Measurements from ENCODE around the gene COX6A2. TPM values are rescaled to one million over a fixed set of nuclear protein-coding genes. Genes with fewer than 3 reads are reported as not detected.

COX6A2 gene
- total and polyA plus RNA-seq, 2 donors (not counting 1 experiment from before 2014, with no cell fraction given) = not detected

DNA sequence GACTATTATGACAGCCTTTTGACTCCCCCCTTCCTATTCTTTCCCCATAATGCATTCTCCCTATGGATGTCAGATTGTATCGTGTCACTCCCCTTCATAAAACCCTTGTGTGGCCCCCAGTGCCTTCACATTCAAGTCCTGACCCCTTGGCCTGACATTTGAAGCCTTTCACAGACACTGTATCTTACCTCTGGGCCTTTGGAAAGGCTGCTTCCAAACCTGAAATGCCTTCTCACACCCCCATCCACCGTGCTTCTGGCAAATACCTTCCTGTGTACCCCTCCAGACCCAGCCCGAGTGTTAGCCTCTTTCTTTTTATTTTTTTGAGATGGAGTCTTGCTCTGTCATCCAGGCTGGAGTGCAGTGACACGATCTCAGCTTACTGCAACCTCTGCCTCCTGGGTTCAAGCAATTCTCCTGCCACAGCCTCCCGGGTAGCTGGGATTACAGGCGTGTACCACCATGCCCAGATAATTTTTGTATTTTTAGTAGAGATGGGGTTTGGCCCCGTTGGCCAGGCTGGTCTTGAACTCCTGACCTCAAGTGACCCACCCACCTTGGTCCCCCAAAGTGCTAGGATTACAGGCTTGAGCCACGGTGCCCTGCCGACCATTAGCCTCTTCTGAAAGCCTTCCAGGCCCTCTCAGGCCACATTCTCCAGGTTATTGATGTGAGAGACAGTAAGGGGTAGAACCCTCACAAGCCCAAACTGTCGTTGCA is 33.2 kb upstream of the COX6A2 start:
- Histone ChIP-seq H3K4me1 (ENCODE audit: control insufficient read depth, extremely low read depth, insufficient read depth, low read length) (peaks cover 8% of the 10 kb centered on the region), H4K20me1 (ENCODE audit: control insufficient read depth, extremely low read depth, insufficient read depth, low read length) (no peaks in the 10 kb centered on the region), H3K79me2 (ENCODE audit: control insufficient read depth, insufficient read depth, low read length) (peaks cover 21% of the 10 kb centered on the region), H3K36me3 (ENCODE audit: control insufficient read depth, insufficient read depth, low read length) (peaks cover 16% of the 10 kb centered on the region), H3K27ac (ENCODE audit: insufficient read depth, low read length) (no peak overlapping the region), H2AFZ (ENCODE audit: low read length) (no peak overlapping the region), H3K27me3 (ENCODE audit: control insufficient read depth, insufficient read depth, low read length) (no peaks in the 10 kb centered on the region), H3K4me2 (ENCODE audit: extremely low read depth, insufficient read depth, low read length) (no peak overlapping the region), H3K4me3 (replicated peaks in 1 of 4; ENCODE audit: control extremely low read depth in 1 of 4, insufficient read depth in 1 of 4, low read depth in 3 of 4, low read length in 4 of 4) (no peak overlapping the region), H3K9ac (ENCODE audit: insufficient read depth, low read length) (no peak overlapping the region), H3K9me3 (ENCODE audit: control insufficient read depth, insufficient read depth, low read depth, low read length) (no peaks in the 10 kb centered on the region)
- no peak for DNase-seq (ENCODE audit: low read depth in 2 of 2)
- TF ChIP-seq, protein P1, sequence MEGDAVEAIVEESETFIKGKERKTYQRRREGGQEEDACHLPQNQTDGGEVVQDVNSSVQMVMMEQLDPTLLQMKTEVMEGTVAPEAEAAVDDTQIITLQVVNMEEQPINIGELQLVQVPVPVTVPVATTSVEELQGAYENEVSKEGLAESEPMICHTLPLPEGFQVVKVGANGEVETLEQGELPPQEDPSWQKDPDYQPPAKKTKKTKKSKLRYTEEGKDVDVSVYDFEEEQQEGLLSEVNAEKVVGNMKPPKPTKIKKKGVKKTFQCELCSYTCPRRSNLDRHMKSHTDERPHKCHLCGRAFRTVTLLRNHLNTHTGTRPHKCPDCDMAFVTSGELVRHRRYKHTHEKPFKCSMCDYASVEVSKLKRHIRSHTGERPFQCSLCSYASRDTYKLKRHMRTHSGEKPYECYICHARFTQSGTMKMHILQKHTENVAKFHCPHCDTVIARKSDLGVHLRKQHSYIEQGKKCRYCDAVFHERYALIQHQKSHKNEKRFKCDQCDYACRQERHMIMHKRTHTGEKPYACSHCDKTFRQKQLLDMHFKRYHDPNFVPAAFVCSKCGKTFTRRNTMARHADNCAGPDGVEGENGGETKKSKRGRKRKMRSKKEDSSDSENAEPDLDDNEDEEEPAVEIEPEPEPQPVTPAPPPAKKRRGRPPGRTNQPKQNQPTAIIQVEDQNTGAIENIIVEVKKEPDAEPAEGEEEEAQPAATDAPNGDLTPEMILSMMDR (conservative IDR thresholded peaks at IDR 0.05 in 1 of 2, IDR thresholded peaks at IDR 0.05 in 1 of 2; ENCODE audit: low read depth in 1 of 2, low read length in 2 of 2) = no peak

DNA sequence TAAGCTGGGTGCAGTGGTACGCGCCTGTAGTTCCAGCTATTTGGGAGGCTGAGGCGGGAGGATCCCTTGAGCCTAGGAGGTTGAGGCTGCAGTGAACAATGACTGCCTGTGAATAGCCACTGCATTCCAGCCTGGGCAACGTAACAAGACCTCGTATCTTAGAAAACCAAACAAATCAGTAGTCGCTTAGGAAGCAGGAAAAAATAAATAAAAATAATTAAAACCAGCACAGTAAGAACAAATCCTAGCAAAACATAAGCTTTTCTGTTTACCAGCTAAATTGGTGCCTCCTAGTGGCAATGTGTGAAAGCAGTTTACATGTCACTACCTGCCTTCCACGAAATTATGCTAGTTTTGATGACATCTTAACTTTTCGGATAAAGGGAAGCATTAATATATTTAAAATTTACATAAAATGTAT is 32.4 kb upstream of the COX6A2 start:
- Histone ChIP-seq H3K9ac (ENCODE audit: insufficient read depth, low read length) (no peak overlapping the region), H3K9me3 (ENCODE audit: control insufficient read depth, insufficient read depth, low read depth, low read length) (no peaks in the 10 kb centered on the region), H3K27ac (ENCODE audit: insufficient read depth, low read length) (peak overlapping the region; percentile 100), H3K4me1 (ENCODE audit: control insufficient read depth, extremely low read depth, insufficient read depth, low read length) (peaks cover 8% of the 10 kb centered on the region), H3K4me2 (ENCODE audit: extremely low read depth, insufficient read depth, low read length) (peak overlapping the region; percentile 74), H3K36me3 (ENCODE audit: control insufficient read depth, insufficient read depth, low read length) (peaks cover 14% of the 10 kb centered on the region), H3K4me3 (replicated peaks in 1 of 4; ENCODE audit: control extremely low read depth in 1 of 4, insufficient read depth in 1 of 4, low read depth in 3 of 4, low read length in 4 of 4) (peak overlapping the region; percentile 42 to 80 (median 62)), H2AFZ (ENCODE audit: low read length) (no peak overlapping the region), H4K20me1 (ENCODE audit: control insufficient read depth, extremely low read depth, insufficient read depth, low read length) (no peaks in the 10 kb centered on the region), H3K27me3 (ENCODE audit: control insufficient read depth, insufficient read depth, low read length) (no peaks in the 10 kb centered on the region), H3K79me2 (ENCODE audit: control insufficient read depth, insufficient read depth, low read length) (peaks cover 27% of the 10 kb centered on the region)
- DNase-seq (ENCODE audit: low read depth in 2 of 2) = peak; percentile 50 to 73
- TF ChIP-seq, protein P1 (conservative IDR thresholded peaks at IDR 0.05 in 1 of 2, IDR thresholded peaks at IDR 0.05 in 1 of 2; ENCODE audit: low read depth in 1 of 2, low read length in 2 of 2) = peak; percentile 53 to 80
- TF ChIP-seq EZH2 (IDR thresholded peaks at IDR 0.05; ENCODE audit: low read length, missing control alignments) = no peak

DNA sequence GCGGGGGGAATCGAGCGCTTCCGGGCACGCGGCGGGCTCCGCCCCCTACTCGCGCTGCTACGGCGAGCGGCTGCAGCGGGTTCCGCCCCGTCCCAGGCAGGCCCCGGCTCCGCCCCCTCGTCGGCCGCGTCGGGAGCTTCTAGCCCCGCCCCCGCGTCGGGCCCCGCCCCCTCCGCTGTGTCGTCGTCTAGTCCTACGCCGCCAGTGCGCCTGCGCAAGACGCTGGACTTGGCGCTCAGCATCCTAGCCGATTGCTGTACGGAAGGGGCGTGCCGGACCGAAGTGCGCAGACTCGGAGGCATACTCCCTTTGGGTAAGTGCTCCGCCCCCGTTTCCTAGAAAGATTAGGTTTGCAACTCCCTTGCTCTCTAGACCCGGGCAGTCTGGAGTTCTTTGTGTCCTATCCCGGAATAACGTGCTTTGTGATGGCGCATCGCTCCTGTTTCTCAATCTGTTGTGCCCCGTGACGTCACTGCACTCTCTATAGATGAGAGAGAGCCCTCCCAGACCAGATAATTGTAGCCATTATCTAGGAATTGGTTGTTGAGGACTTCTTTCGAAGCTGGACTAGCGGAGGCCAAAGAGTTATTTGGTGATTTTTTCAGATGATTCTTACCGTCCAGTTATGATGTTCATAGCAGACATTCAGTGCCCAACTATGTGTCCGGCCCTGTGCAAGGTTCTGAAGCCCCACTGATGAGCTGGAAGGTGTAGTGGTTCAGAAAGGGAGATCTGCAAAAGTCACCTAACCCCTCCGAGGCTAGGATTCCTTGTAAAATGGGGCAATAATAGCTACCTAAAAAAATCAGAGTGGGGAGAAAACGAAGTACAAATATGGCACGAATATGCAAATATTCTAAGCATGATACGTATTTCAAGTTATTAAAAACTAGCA is 31.8 kb upstream of the COX6A2 start:
- H3K27me3 ChIP-seq (ENCODE audit: control insufficient read depth, insufficient read depth, low read length) = no peaks in the 10 kb centered on the region
- H3K36me3 ChIP-seq (ENCODE audit: control insufficient read depth, insufficient read depth, low read length) = peaks cover 14% of the 10 kb centered on the region
- H3K4me2 ChIP-seq (ENCODE audit: extremely low read depth, insufficient read depth, low read length) = peak overlapping the region; percentile 96
- H3K27ac ChIP-seq (ENCODE audit: insufficient read depth, low read length) = peak overlapping the region; percentile 100
- DNase-seq (ENCODE audit: low read depth in 2 of 2) = peak; percentile 98 to 99
- TF ChIP-seq, protein P1 (conservative IDR thresholded peaks at IDR 0.05 in 1 of 2, IDR thresholded peaks at IDR 0.05 in 1 of 2; ENCODE audit: low read depth in 1 of 2, low read length in 2 of 2) = no peak
- TF ChIP-seq EZH2 (IDR thresholded peaks at IDR 0.05; ENCODE audit: low read length, missing control alignments) = no peak
- peaks cover 33% of the 10 kb centered on the region for H3K79me2 ChIP-seq (ENCODE audit: control insufficient read depth, insufficient read depth, low read length)
- peak overlapping the region; percentile 100 for H3K9ac ChIP-seq (ENCODE audit: insufficient read depth, low read length)
- no peaks in the 10 kb centered on the region for H4K20me1 ChIP-seq (ENCODE audit: control insufficient read depth, extremely low read depth, insufficient read depth, low read length)
- H2AFZ ChIP-seq (ENCODE audit: low read length) = peak overlapping the region; percentile 87
- H3K9me3 ChIP-seq (ENCODE audit: control insufficient read depth, insufficient read depth, low read depth, low read length) = no peaks in the 10 kb centered on the region
- peaks cover 10% of the 10 kb centered on the region for H3K4me1 ChIP-seq (ENCODE audit: control insufficient read depth, extremely low read depth, insufficient read depth, low read length)
- peak overlapping the region; percentile 86 to 92 (median 88) for H3K4me3 ChIP-seq (replicated peaks in 1 of 4; ENCODE audit: control extremely low read depth in 1 of 4, insufficient read depth in 1 of 4, low read depth in 3 of 4, low read length in 4 of 4)

All from fibroblast of lung (primary cell).